ENCODE results near the gene BUD13. TPM values are rescaled to one million over a fixed set of nuclear protein-coding genes. Genes with fewer than 3 reads are reported as not detected.
A peak's percentile ranks its signal among the peaks of the same experiment; 100 is the strongest.

BUD13 gene
- total RNA-seq, 1 experiment from 2014 or later: 22.9 TPM

- no peaks in the 10 kb centered on the region for H4K20me1 ChIP-seq (ENCODE audit: insufficient read depth)
- DNase-seq (ENCODE audit: low read depth, low spot score) (no peak), ATAC-seq (no peak)
- TSS peak; percentile 12 for BruUV-seq (replicated peaks)
- H2AFZ ChIP-seq (ENCODE audit: low read depth, low read length, poor library complexity, severe bottlenecking): no peak overlapping the region
- H3K9me3 ChIP-seq (ENCODE audit: control insufficient read depth in 1 of 2, insufficient read depth in 1 of 2, low read depth in 1 of 2, low read length in 2 of 2): no peaks in the 10 kb centered on the region
- no peak overlapping the region for H3K4me2 ChIP-seq (ENCODE audit: low read length)
- H3K9ac ChIP-seq (ENCODE audit: low read length): no peak overlapping the region
- H3K4me1 ChIP-seq (ENCODE audit: control insufficient read depth in 1 of 2, insufficient read depth in 2 of 2, low read length in 2 of 2): peaks cover 3 to 6% of the 10 kb centered on the region in 2 experiments; a peak in 2 of 4 replicates
- H3K27me3 ChIP-seq (ENCODE audit: insufficient read depth, low read length): no peaks in the 10 kb centered on the region
- POLR2A ChIA-PET: no interaction called here
- RAD21 ChIA-PET (ENCODE audit: low non-redundant PET in 1 of 2, low total read pairs in 2 of 2, uncharacterized antibody in 2 of 2, unreplicated experiment in 2 of 2): no interaction called here
- no peak overlapping the region for H3K27ac ChIP-seq (ENCODE audit: low read depth, low read length)
- peaks cover 36 to 49% of the 10 kb centered on the region in 2 experiments; a peak in 3 of 4 replicates for H3K36me3 ChIP-seq (ENCODE audit: control insufficient read depth in 1 of 2, insufficient read depth in 2 of 2, low read length in 2 of 2)
- CTCF ChIA-PET: no interaction called here
- TF ChIP-seq REST (IDR thresholded peaks at IDR 0.05; ENCODE audit: low read depth): no peak
- no peak for TF ChIP-seq CBX3 (IDR thresholded peaks at IDR 0.05; ENCODE audit: low read depth)
- TF ChIP-seq POLR2AphosphoS5 (IDR thresholded peaks at IDR 0.05; ENCODE audit: low read depth, low read length): no peak
- TF ChIP-seq RAD21 (IDR thresholded peaks at IDR 0.05; ENCODE audit: low read depth): no peak
- TF ChIP-seq ZBTB33 (IDR thresholded peaks at IDR 0.05; ENCODE audit: extremely low read depth, insufficient replicate concordance, low read length): no peak
- no peak for TF ChIP-seq FOSL1 (IDR thresholded peaks at IDR 0.05; ENCODE audit: low read depth)
- TF ChIP-seq YY1 (IDR thresholded peaks at IDR 0.05; ENCODE audit: extremely low read depth, insufficient replicate concordance, low read depth, low read length): no peak
- TF ChIP-seq EZH2phosphoT487 (IDR thresholded peaks at IDR 0.05; ENCODE audit: borderline replicate concordance): no peak
- TF ChIP-seq ELF1 (IDR thresholded peaks at IDR 0.05; ENCODE audit: borderline replicate concordance, low read depth): no peak
- no peak for TF ChIP-seq CEBPB (IDR thresholded peaks at IDR 0.05; ENCODE audit: low read depth)
- TF ChIP-seq TCF7L2 (IDR thresholded peaks at IDR 0.05; ENCODE audit: borderline replicate concordance, extremely low read depth, insufficient read depth, insufficient read length): no peak
- H3K4me3 ChIP-seq (replicated peaks in 1 of 2; ENCODE audit: low read depth in 1 of 2, low read length in 2 of 2): no peak overlapping the region
- peaks cover 6% of the 10 kb centered on the region; the same call in 1 of the 2 replicates for H3K79me2 ChIP-seq (ENCODE audit: insufficient read depth, low read length)
- intact Hi-C loops (cut with micrococcal nuclease): no loop called here
- H3K9me2 ChIP-seq (ENCODE audit: insufficient read depth): no peaks in the 10 kb centered on the region
These were observed 5.8 kb upstream of the BUD13 start for GRCh38 chr11:116778556-116778955.

Measured in HCT116 (cell line).